Peyer's patch (tissue), 4 donors: ENCODE measurements around the gene ATXN1.

Experiments
- CTCF ChIP-seq, 6 experiments: fragments of 450-650 bp in 4 of 6; fragments of 200-600 bp in 2 of 6; sonication (generic) in 1 of 6; IDR thresholded peaks; one replicate each; pipeline ENCODE4 v1.5.1; 2017 to 2019; ENCODE audit warnings: antibody characterized with exemption in 6 of 6, mild to moderate bottlenecking in 3 of 6, moderate library complexity in 1 of 6
- POLR2A ChIP-seq, 2 donors: fragments of 450-650 bp; IDR thresholded peaks; one replicate each; pipeline ENCODE4 v1.5.1; 2017; ENCODE audit warnings: antibody characterized with exemption in 2 of 2, mild to moderate bottlenecking in 2 of 2, moderate library complexity in 2 of 2

GRCh38 chr6:16295471-16295870 lies 465.8 kb downstream of the ATXN1 start:
- TF ChIP-seq CTCF (IDR thresholded peaks at IDR 0.05) (no peak), POLR2A (IDR thresholded peaks at IDR 0.05) (no peak)
